A549 (cell line): ENCODE results near the gene TCF7L2.

Experiments
- BHLHE40 ChIP-seq: IDR thresholded peaks from 2 replicates; pipeline ENCODE4 v1.6.1; 2012; ENCODE audit warnings: low read depth, low read length, inconsistent platforms
- CTCF ChIP-seq: fragments of >200 bp; sonication (Bioruptor Twin); formaldehyde crosslinking; IDR thresholded peaks from 3 replicates; pipeline ENCODE4 v1.5.1; 2016
- EP300 ChIP-seq, 2 experiments: fragments of >200 bp; sonication (Bioruptor Twin); formaldehyde crosslinking; IDR thresholded peaks; 2 replicates in 1 of 2; 3 replicates in 1 of 2; pipeline ENCODE4 v1.6.1; 2016 to 2017
- FOSL2 ChIP-seq, 2 experiments: fragments of 450-650 bp in 1 of 2; fragments of >200 bp in 1 of 2; sonication (Bioruptor Twin) in 1 of 2; formaldehyde crosslinking; IDR thresholded peaks; 2 replicates each; pipeline versions ENCODE4 v1.5.0 to v1.6.1; 2016 to 2020; ENCODE audit warnings: mild to moderate bottlenecking in 1 of 2, moderate library complexity in 1 of 2
- HDAC2 ChIP-seq: fragments of 200-600 bp; sonication (generic); IDR thresholded peaks from 2 replicates; pipeline ENCODE4 v1.6.1; 2016
- MAX ChIP-seq: IDR thresholded peaks from 2 replicates; pipeline ENCODE4 v1.6.1; 2012
- NFE2L2 ChIP-seq: fragments of 150-350 bp; conservative IDR thresholded peaks from 2 replicates; pipeline ENCODE4 v1.6.1; 2014; ENCODE audit warnings: low read length
- NPAS2 ChIP-seq: fragments of 250-450 bp; sonication (Bioruptor Pico); IDR thresholded peaks from 2 replicates; pipeline ENCODE4 v1.8.0; 2022; ENCODE audit warnings: mild to moderate bottlenecking, moderate library complexity, borderline replicate concordance
- POLR2A ChIP-seq: IDR thresholded peaks from 2 replicates; pipeline ENCODE4 v1.6.1; 2012; ENCODE audit warnings: mild to moderate bottlenecking, low read length
- RARB ChIP-seq: fragments of 250-450 bp; sonication (Bioruptor Pico); IDR thresholded peaks from 2 replicates; pipeline ENCODE4 v1.8.0; 2021; ENCODE audit warnings: mild to moderate bottlenecking, moderate library complexity
- TF ChIP-seq, protein P1 (sequence below): fragments of 250-450 bp; sonication (Bioruptor Pico); IDR thresholded peaks from 2 replicates; pipeline ENCODE4 v1.5.0; 2021; ENCODE audit warnings: mild to moderate bottlenecking, moderate library complexity, borderline replicate concordance

DNA sequence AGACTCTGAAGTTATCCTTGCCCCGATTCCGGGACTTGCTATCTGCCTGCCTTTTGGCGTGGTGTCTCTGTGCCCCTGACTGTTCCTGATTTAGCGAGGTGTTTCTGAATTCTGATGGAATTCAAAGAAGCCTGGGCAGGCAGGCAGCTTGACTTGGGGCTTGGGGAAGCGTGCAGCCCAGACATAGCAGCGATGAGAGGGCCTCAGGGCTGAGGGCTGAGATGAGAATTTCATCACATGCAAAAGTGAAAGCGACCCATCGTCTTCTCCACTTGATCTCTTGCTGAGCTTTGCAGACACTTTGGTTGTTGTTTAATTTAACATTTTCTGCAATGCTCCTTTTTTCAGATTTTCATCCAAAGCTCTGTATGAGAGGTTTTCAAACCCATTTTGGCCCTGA is 57.8 kb downstream of the TCF7L2 start:
- no peak for TF ChIP-seq NPAS2
- TF ChIP-seq BHLHE40, result no peak
- no peak for TF ChIP-seq MAX
- TF ChIP-seq POLR2A, result no peak
- TF ChIP-seq HDAC2, result no peak
- no peak for TF ChIP-seq CTCF
- no peak for TF ChIP-seq NFE2L2
- TF ChIP-seq, protein P1, sequence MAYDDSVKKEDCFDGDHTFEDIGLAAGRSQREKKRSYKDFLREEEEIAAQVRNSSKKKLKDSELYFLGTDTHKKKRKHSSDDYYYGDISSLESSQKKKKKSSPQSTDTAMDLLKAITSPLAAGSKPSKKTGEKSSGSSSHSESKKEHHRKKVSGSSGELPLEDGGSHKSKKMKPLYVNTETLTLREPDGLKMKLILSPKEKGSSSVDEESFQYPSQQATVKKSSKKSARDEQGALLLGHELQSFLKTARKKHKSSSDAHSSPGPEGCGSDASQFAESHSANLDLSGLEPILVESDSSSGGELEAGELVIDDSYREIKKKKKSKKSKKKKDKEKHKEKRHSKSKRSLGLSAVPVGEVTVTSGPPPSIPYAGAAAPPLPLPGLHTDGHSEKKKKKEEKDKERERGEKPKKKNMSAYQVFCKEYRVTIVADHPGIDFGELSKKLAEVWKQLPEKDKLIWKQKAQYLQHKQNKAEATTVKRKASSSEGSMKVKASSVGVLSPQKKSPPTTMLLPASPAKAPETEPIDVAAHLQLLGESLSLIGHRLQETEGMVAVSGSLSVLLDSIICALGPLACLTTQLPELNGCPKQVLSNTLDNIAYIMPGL (CRISPR knock-in tag), result no peak
- no peak for TF ChIP-seq EP300 (IDR thresholded peaks at IDR 0.05)
- no peak for TF ChIP-seq FOSL2 (IDR thresholded peaks at IDR 0.05)
- no peak for TF ChIP-seq FOSL2 (CRISPR knock-in tag; IDR thresholded peaks at IDR 0.05)
- TF ChIP-seq RARB (CRISPR knock-in tag), result no peak
